GM23248 (cell line): ENCODE data around the gene TXNRD1. TPM values are rescaled to one million over a fixed set of nuclear protein-coding genes. Genes with fewer than 3 reads are reported as not detected.

ENCODE experiments used
- DNase-seq: peaks from one replicate; pipeline ENCODE4 v3.0.0-alpha.2; 2015
- H2AFZ ChIP-seq: fragments of 200-600 bp; sonication (generic); 2 replicates; pipeline ENCODE4 v1.6.1; 2016; ENCODE audit warnings: antibody characterized with exemption
- H3F3A ChIP-seq: fragments of 200-600 bp; sonication (generic); 2 replicates; pipeline ENCODE4 v1.6.1; 2016; ENCODE audit warnings: mild to moderate bottlenecking, antibody characterized with exemption, mixed run types; ENCODE audit not compliant: insufficient read depth
- H3K27ac ChIP-seq: fragments of 200-600 bp; sonication (generic); 2 replicates; pipeline ENCODE4 v1.5.1; 2016; ENCODE audit warnings: mild to moderate bottlenecking
- H3K27me3 ChIP-seq: fragments of 200-600 bp; sonication (generic); replicated peaks from 2 replicates; pipeline ENCODE4 v1.6.1; 2016; ENCODE audit warnings: mild to moderate bottlenecking; ENCODE audit not compliant: insufficient read depth
- H3K36me3 ChIP-seq: fragments of 200-600 bp; sonication (generic); 2 replicates; pipeline ENCODE4 v1.6.1; 2016; ENCODE audit warnings: low read depth, mild to moderate bottlenecking
- H3K4me1 ChIP-seq: fragments of 200-600 bp; sonication (generic); 2 replicates; pipeline ENCODE4 v1.6.1; 2016; ENCODE audit warnings: mild to moderate bottlenecking; ENCODE audit not compliant: insufficient read depth
- H3K4me2 ChIP-seq: fragments of 200-600 bp; sonication (generic); one replicate; pipeline ENCODE4 v1.6.1; 2016; ENCODE audit warnings: mild to moderate bottlenecking; ENCODE audit not compliant: unreplicated experiment
- H3K4me3 ChIP-seq: fragments of 200-600 bp; sonication (generic); 2 replicates; pipeline ENCODE4 v1.5.1; 2016; ENCODE audit warnings: mild to moderate bottlenecking
- H3K79me2 ChIP-seq: fragments of 200-600 bp; sonication (generic); 2 replicates; pipeline ENCODE4 v1.6.1; 2016; ENCODE audit warnings: mild to moderate bottlenecking; ENCODE audit not compliant: insufficient read depth
- H3K9ac ChIP-seq: fragments of 200-600 bp; sonication (generic); 2 replicates; pipeline ENCODE4 v1.6.1; 2016; ENCODE audit warnings: mild to moderate bottlenecking
- H3K9me2 ChIP-seq: fragments of 200-600 bp; sonication (generic); 2 replicates; pipeline ENCODE4 v1.6.1; 2016; ENCODE audit warnings: mixed run types, mild to moderate bottlenecking, moderate library complexity; ENCODE audit not compliant: insufficient read depth
- H3K9me3 ChIP-seq: fragments of 200-600 bp; sonication (generic); one replicate; pipeline ENCODE4 v1.6.1; 2017; ENCODE audit warnings: low read depth
- H4K20me1 ChIP-seq: fragments of 200-600 bp; sonication (generic); 2 replicates; pipeline ENCODE4 v1.6.0; 2016; ENCODE audit not compliant: insufficient read depth
- EZH2 ChIP-seq: fragments of 200-600 bp; sonication (generic); IDR thresholded peaks from 2 replicates; pipeline ENCODE4 v1.6.1; 2018; ENCODE audit warnings: antibody characterized with exemption, mild to moderate bottlenecking; ENCODE audit not compliant: insufficient read depth, poor library complexity, severe bottlenecking
- EZH2phosphoT487 ChIP-seq: fragments of 200-600 bp; sonication (generic); IDR thresholded peaks from 2 replicates; pipeline ENCODE4 v1.6.1; 2018; ENCODE audit warnings: antibody characterized with exemption, moderate library complexity, mild to moderate bottlenecking, low read depth; ENCODE audit not compliant: insufficient read depth
- WGBS, 2 experiments: methylation state at CpG; one replicate each; pipeline ENCODE4 v1.1.6; 2015 to 2017; ENCODE audit warnings: low lambda C conversion rate in 2 of 2, low coverage in 1 of 2; ENCODE audit errors: missing lambda C conversion rate in 2 of 2; 5-methylcytosine and 5-hydroxymethylcytosine counted together
- in situ Hi-C: fragments of 300-500 bp; cut with MboI; formaldehyde crosslinking; loops from 2 replicates; pipeline ENCODE4 v1.15.0; 2020
- polyA plus RNA-seq: library from polyadenylated mRNA; unstranded; fragments of >200 nt; fragmentation: Nextera tagmentation; extraction: Ambion mirVana; gene quantifications from 2 replicates; pipeline ENCODE4 v1.2.1, GENCODE V29; 2016
- total RNA-seq: library from RNA; depleted of rRNA; stranded (reverse); fragments of >200 nt; shearing (Covaris generic); gene quantifications from 2 replicates; pipeline ENCODE4 v1.2.3, GENCODE V29; 2014

Gene TXNRD1
- total and polyA plus RNA-seq, 2 experiments from 2014 or later: 255 to 477 TPM

DNA sequence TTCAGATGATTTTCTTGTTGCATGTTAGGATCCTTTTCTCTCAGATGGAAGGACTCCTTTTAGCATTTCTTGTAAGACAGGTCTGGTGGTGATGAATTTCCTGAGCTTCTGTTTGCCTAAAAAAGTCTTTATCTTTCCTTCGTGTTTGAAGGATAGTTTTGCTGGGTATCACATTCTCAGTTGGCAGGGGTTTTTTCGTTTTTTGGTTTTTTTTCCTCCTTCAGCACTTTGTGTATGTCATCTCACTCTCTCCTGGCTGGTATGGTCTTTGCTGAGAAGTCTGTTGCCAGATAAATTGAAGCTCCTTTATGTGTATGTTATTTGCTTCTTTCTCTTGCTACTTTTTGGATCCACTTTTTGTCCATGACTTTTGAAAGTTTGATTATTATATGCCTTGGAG, 15.6 kb upstream of the TXNRD1 start:
- Histone ChIP-seq H4K20me1 (no peaks in the 10 kb centered on the region), H3K9me2 (no peaks in the 10 kb centered on the region), H3K27ac (no peak overlapping the region), H3K36me3 (no peaks in the 10 kb centered on the region), H3K4me3 (no peak overlapping the region), H3K9ac (no peak overlapping the region), H3K79me2 (no peaks in the 10 kb centered on the region), H3K4me1 (peaks cover 12% of the 10 kb centered on the region), H3K9me3 (no peaks in the 10 kb centered on the region), H3F3A (peaks cover 15% of the 10 kb centered on the region), H2AFZ (no peak overlapping the region), H3K4me2 (no peak overlapping the region), H3K27me3 (no peaks in the 10 kb centered on the region)
- no peak for DNase-seq
- TF ChIP-seq EZH2 (no peak), EZH2phosphoT487 (no peak)
- 61 to 62% methylated on average over 2 of the region's 2 CpGs for WGBS, 2 experiments
- in situ Hi-C loops: loop anchor here (25.0 kb wide), 2 partner anchors 662 to 862 kb away; no protein-coding TSS in a partner anchor

DNA sequence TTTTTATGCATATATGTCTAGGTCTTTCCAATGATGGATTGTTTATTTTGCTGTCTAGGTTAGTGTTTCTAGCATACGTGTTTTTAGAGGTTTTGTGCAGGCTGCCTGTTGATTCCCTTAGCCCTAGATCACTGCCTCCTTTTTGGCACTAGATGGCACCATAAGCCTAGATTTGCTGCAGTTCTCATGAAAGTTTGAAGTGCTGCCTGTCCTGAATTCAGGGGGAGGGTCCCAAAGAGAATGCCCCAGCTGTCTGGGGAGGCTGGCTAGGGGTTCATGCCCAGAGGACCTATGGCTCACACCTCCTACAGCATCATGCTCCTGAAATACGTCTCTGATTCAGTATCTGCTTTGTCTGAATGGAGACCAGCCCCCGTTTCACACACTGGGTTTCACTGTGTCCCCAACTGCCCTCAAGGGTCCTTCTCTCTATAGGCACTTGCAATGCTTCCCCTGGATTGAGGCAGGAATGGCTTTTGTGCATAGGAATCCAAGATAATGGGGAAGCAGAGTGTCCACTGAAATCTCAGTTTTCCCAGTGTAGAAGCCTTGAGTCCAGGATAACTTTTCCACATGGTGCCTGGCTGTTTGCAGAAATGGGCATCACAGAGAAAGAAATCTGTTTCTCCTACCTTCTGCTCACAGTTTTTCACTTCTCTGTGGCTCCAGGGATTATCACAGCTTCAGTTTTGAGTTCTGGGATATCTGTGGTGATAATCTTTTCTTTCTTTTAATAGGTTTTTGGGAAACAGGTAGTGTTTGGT, 14.2 kb upstream of the TXNRD1 start:
- Histone ChIP-seq H3K36me3 (no peaks in the 10 kb centered on the region), H3K79me2 (no peaks in the 10 kb centered on the region), H4K20me1 (no peaks in the 10 kb centered on the region), H3K9me2 (no peaks in the 10 kb centered on the region), H2AFZ (peak overlapping the region; percentile 67), H3K4me3 (no peak overlapping the region), H3K27ac (no peak overlapping the region), H3K4me2 (peak overlapping the region; percentile 13), H3K27me3 (no peaks in the 10 kb centered on the region), H3F3A (peaks cover 15% of the 10 kb centered on the region), H3K9ac (no peak overlapping the region), H3K4me1 (peaks cover 12% of the 10 kb centered on the region), H3K9me3 (no peaks in the 10 kb centered on the region)
- TF ChIP-seq EZH2phosphoT487: no peak
- TF ChIP-seq EZH2: no peak
- 14 to 16% methylated on average over 3 of the region's 3 CpGs for WGBS, 2 experiments
- peak; percentile 70 for DNase-seq
- in situ Hi-C loops: loop anchor here (25.0 kb wide), 2 partner anchors 661 to 861 kb away; no protein-coding TSS in a partner anchor

GRCh38 chr12:104204690-104205480, 10.7 kb upstream of the TXNRD1 start:
- no peak overlapping the region for H3K9ac ChIP-seq
- no peak overlapping the region for H3K27ac ChIP-seq
- in situ Hi-C loops: loop anchor here (25.0 kb wide), 2 partner anchors 657 to 857 kb away; no protein-coding TSS in a partner anchor
- no peak overlapping the region for H3K4me2 ChIP-seq
- no peaks in the 10 kb centered on the region for H3K27me3 ChIP-seq
- TF ChIP-seq EZH2 (no peak), EZH2phosphoT487 (no peak)
- no peaks in the 10 kb centered on the region for H3K4me1 ChIP-seq
- H2AFZ ChIP-seq: no peak overlapping the region
- peaks cover 5% of the 10 kb centered on the region; the same call in 1 of the 2 replicates for H3F3A ChIP-seq
- 89 to 90% methylated on average over 19 of the region's 19 CpGs for WGBS, 2 experiments
- H3K36me3 ChIP-seq: no peaks in the 10 kb centered on the region
- no peaks in the 10 kb centered on the region for H3K9me3 ChIP-seq
- no peak overlapping the region for H3K4me3 ChIP-seq
- no peaks in the 10 kb centered on the region for H3K9me2 ChIP-seq
- no peaks in the 10 kb centered on the region for H3K79me2 ChIP-seq
- no peaks in the 10 kb centered on the region for H4K20me1 ChIP-seq
- DNase-seq: no peak

GRCh38 chr12:104207416-104208205, 8.0 kb upstream of the TXNRD1 start:
- no peaks in the 10 kb centered on the region for H3K36me3 ChIP-seq
- H3K27me3 ChIP-seq: no peaks in the 10 kb centered on the region
- TF ChIP-seq EZH2phosphoT487 (no peak), EZH2 (no peak)
- no peaks in the 10 kb centered on the region for H3K79me2 ChIP-seq
- in situ Hi-C loops: loop anchor here (25.0 kb wide), 2 partner anchors 655 to 855 kb away; no protein-coding TSS in a partner anchor
- H3F3A ChIP-seq: no peaks in the 10 kb centered on the region
- DNase-seq: no peak
- no peak overlapping the region for H3K27ac ChIP-seq
- no peaks in the 10 kb centered on the region for H3K9me3 ChIP-seq
- H3K4me1 ChIP-seq: no peaks in the 10 kb centered on the region
- H3K4me3 ChIP-seq: no peak overlapping the region
- no peak overlapping the region for H3K9ac ChIP-seq
- no peak overlapping the region for H3K4me2 ChIP-seq
- H3K9me2 ChIP-seq: no peaks in the 10 kb centered on the region
- no peak overlapping the region for H2AFZ ChIP-seq
- H4K20me1 ChIP-seq: no peaks in the 10 kb centered on the region
- 80 to 82% methylated on average over 8 of the region's 8 CpGs for WGBS, 2 experiments
